Activated B cell treated with CpG ODN at 0.5 μM for 24 hours (primary cell): ENCODE results near the gene FKBP11. TPM values are rescaled to one million over a fixed set of nuclear protein-coding genes. Genes with fewer than 3 reads are reported as not detected.

Experiments used
- ATAC-seq: fragments of 200-7000 bp; cut with Tn5 transposase; one replicate; pipeline ENCODE4 v1.10.0; 2021; ENCODE audit warnings: low read depth, mild to moderate bottlenecking, moderate library complexity
- CTCF ChIA-PET: fragments of 350-600 bp; sonication (Branson Sonifier 250); formaldehyde crosslinking; loops from one replicate; lab custom pipeline; 2021; ENCODE audit warnings: antibody characterized with exemption; lab: Charles Lee
- POLR2A ChIA-PET: fragments of 350-600 bp; sonication (Branson Sonifier 250); formaldehyde crosslinking; loops from one replicate; lab custom pipeline; 2021; ENCODE audit warnings: antibody characterized with exemption; lab: Charles Lee
- DNase-seq: peaks from one replicate; pipeline ENCODE4 v3.0.0; 2022
- H3K27ac Mint-ChIP-seq: one replicate; pipeline ENCODE4 v1.8.0; 2020; ENCODE audit warnings: mixed read lengths
- H3K27me3 Mint-ChIP-seq: one replicate; pipeline ENCODE4 v1.8.0; 2021; ENCODE audit warnings: mixed read lengths
- H3K36me3 Mint-ChIP-seq: one replicate; pipeline ENCODE4 v1.8.0; 2021; ENCODE audit warnings: low read depth, mixed read lengths
- H3K4me1 Mint-ChIP-seq: one replicate; pipeline ENCODE4 v1.8.0; 2021; ENCODE audit warnings: mixed read lengths
- H3K4me3 Mint-ChIP-seq: one replicate; pipeline ENCODE4 v1.8.0; 2020; ENCODE audit warnings: mild to moderate bottlenecking, mixed read lengths
- H3K9me3 Mint-ChIP-seq: one replicate; pipeline ENCODE4 v1.8.0; 2020; ENCODE audit warnings: mixed read lengths
- intact Hi-C: fragments of 100-400 bp; cut with micrococcal nuclease; formaldehyde crosslinking; loops from one replicate; pipeline ENCODE4 v1.15.1; 2024
- total RNA-seq: library from RNA; stranded (reverse); gene quantifications from 2 replicates; pipeline ENCODE4 v1.2.3, GENCODE V29; 2022
- TF ChIP-seq, protein P1 (sequence below): fragments of 200-600 bp; IDR thresholded peaks from one replicate; pipeline ENCODE4 v1.8.0; 2022; ENCODE audit warnings: antibody characterized with exemption, mild to moderate bottlenecking

FKBP11 gene
- 22.9 and 26.1 TPM in 2 replicates for total RNA-seq

GRCh38 chr12:48925304-48926011 lies at the start of gene FKBP11:
Gene FKBP11, minus strand, starts transcription at chr12:48925492. Its CDS starts 64 bp downstream, at chr12:48925428.
- H3K36me3 Mint-ChIP-seq, result peaks cover 42% of the 10 kb centered on the region
- peaks cover 27% of the 10 kb centered on the region for H3K4me1 Mint-ChIP-seq

DNA sequence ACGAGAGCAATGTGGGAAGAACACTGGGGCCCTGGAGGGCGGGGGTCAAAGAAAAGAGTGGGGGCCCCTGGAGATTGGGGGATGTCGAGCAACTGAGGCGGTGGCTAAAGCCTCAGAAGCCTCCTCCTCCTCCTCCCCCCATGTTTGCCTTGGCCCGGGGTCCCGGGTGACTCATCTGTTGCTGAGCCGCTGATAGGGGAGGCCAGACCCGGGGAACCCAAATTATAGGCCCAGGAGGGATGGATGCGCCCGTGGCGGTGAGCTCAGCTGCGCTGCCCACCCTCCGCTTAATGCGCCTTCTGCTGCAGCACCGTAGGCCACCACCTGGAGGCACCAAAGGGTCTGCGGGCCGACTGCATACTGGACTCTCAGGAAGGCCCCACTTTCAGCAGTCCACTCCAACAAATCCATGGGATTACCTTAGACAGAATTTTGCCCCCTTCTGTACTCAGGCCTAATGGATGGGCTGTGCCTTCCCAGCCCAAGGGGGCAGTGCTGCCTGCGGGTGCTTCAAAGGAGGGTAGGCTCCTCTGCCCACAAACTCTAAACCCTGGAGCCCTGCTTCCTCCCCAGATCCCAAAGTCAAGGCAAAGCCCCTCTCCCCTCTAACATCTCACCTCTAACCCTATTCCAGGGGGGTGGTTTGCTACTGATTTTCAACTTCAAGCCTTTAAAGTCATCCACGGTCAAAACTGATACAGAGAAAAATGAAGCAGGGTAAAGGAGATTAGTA lies 48.8 kb upstream of the FKBP11 start:
- CTCF ChIA-PET, result no interaction called here
- DNase-seq (no peak), ATAC-seq (peak; percentile 27)
- H3K27ac Mint-ChIP-seq, result no peak overlapping the region
- no peak overlapping the region for H3K4me3 Mint-ChIP-seq
- H3K4me1 Mint-ChIP-seq, result peaks cover 44% of the 10 kb centered on the region
- no peaks in the 10 kb centered on the region for H3K36me3 Mint-ChIP-seq
- TF ChIP-seq, protein P1, sequence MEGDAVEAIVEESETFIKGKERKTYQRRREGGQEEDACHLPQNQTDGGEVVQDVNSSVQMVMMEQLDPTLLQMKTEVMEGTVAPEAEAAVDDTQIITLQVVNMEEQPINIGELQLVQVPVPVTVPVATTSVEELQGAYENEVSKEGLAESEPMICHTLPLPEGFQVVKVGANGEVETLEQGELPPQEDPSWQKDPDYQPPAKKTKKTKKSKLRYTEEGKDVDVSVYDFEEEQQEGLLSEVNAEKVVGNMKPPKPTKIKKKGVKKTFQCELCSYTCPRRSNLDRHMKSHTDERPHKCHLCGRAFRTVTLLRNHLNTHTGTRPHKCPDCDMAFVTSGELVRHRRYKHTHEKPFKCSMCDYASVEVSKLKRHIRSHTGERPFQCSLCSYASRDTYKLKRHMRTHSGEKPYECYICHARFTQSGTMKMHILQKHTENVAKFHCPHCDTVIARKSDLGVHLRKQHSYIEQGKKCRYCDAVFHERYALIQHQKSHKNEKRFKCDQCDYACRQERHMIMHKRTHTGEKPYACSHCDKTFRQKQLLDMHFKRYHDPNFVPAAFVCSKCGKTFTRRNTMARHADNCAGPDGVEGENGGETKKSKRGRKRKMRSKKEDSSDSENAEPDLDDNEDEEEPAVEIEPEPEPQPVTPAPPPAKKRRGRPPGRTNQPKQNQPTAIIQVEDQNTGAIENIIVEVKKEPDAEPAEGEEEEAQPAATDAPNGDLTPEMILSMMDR, result no peak
- intact Hi-C loops, result no loop called here
- H3K9me3 Mint-ChIP-seq, result no peaks in the 10 kb centered on the region
- POLR2A ChIA-PET, result interaction anchor here (1.5 kb wide), 1 partner anchor 34 kb away, joined by 3 read pairs; no protein-coding TSS in a partner anchor
- peaks cover 52% of the 10 kb centered on the region for H3K27me3 Mint-ChIP-seq

More at GRCh38 chr12:48925304-48926011, at the start of gene FKBP11:
- TF ChIP-seq, protein P1, result no peak
- POLR2A ChIA-PET, result interaction anchor here (0.6 to 3.2 kb wide), 15 partner anchors 11 to 1775 kb away, joined by 3 to 14 read pairs (median 6); partner anchors contain the start of genes ARF3, DDX23, PRPF40B and RHEBL1
- Mint-ChIP-seq H3K9me3 (no peaks in the 10 kb centered on the region), H3K27me3 (no peaks in the 10 kb centered on the region), H3K27ac (peak within 1 kb of the TSS; percentile 94), H3K4me3 (peak within 1 kb of the TSS; percentile 97)
- peak; percentile 64 for DNase-seq
- peak; percentile 84 for ATAC-seq
- CTCF ChIA-PET, result interaction anchor here (0.6 to 10.6 kb wide), 16 partner anchors 8 to 172 kb away, joined by 3 to 74 read pairs (median 7); partner anchors contain the start of gene WNT1
- intact Hi-C loops, result loop anchor here (1.0 to 10.0 kb wide), 5 partner anchors 21 to 309 kb away; partner anchors contain the start of genes PRKAG1 and RND1

DNA sequence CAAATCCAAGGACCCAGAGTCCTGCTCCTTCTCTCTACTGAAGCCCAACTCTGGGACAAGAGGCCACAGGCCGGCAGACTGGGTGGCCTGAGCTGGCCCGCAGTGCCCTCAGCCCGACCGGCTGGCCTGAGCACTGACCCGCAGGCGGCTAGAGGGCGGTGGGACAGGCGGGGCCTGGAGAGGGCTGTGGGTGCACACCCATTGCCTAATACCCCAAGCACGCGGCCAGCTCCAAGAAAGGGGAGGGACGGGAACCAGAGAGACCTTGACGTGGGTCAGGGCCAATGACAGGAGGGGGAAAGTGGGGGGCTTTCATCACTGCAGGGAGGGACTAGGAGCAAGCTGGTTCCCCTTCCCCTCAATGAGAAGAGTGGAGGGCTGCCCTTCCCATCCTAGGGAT lies 48.2 kb upstream of the FKBP11 start:
- Mint-ChIP-seq H3K27ac (no peak overlapping the region), H3K9me3 (no peaks in the 10 kb centered on the region), H3K4me1 (peaks cover 43% of the 10 kb centered on the region)

DNA sequence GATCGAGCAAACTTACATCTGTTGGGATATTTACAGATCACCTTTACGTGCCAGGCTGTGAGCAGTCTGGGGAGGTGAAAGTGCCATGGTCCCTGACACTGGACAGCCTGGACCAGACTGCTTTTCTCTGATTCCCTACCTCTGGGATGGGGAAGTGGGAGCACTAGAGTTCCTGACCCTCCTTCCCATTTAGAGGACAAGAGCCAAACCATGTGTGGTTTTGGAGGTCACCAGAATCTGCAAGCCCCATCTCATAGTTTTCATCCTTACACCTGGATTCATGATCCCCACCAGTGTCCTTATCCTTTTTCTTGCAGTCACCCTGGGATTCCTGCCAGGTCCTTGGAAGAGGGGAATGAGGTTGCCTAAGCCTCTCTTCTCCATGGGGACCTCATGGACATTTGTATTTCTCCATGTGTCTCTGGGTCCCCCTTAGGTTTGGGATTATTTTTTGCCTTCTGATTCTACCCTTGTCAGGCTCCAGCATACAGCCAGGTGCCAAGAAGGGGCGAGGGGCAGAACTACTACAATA lies 47.7 kb upstream of the FKBP11 start:
- intact Hi-C loops, result no loop called here
- CTCF ChIA-PET, result interaction anchor here (1.0 kb wide), 1 partner anchor 15 kb away, joined by 3 read pairs; no protein-coding TSS in a partner anchor

More for the DNA sequence above, 48.2 kb upstream of the FKBP11 start:
- H3K4me3 Mint-ChIP-seq, result no peak overlapping the region
- intact Hi-C loops, result no loop called here
- H3K36me3 Mint-ChIP-seq, result no peaks in the 10 kb centered on the region
- peaks cover 50% of the 10 kb centered on the region for H3K27me3 Mint-ChIP-seq
- TF ChIP-seq, protein P1, result no peak
- CTCF ChIA-PET, result no interaction called here
- no peak for ATAC-seq
- no peak for DNase-seq
- POLR2A ChIA-PET, result interaction anchor here (1.5 kb wide), 1 partner anchor 33 kb away, joined by 3 read pairs; no protein-coding TSS in a partner anchor

More for the DNA sequence above, 47.7 kb upstream of the FKBP11 start:
- Mint-ChIP-seq H3K27me3 (peaks cover 50% of the 10 kb centered on the region), H3K36me3 (no peaks in the 10 kb centered on the region), H3K27ac (no peak overlapping the region), H3K9me3 (no peaks in the 10 kb centered on the region), H3K4me1 (peaks cover 41% of the 10 kb centered on the region), H3K4me3 (no peak overlapping the region)
- no peak for DNase-seq
- TF ChIP-seq, protein P1, result no peak
- ATAC-seq, result no peak
- POLR2A ChIA-PET, result interaction anchor here (1.5 kb wide), 1 partner anchor 33 kb away, joined by 3 read pairs; no protein-coding TSS in a partner anchor
